Keratinocyte (primary cell): Measurements from ENCODE around the gene YWHAE.

Source experiments
- CTCF ChIP-seq, 3 experiments: IDR thresholded peaks in 1 of 3; conservative IDR thresholded peaks in 1 of 3; optimal IDR thresholded peaks in 1 of 3; 2 replicates in 2 of 3; 3 replicates in 1 of 3; pipeline versions ENCODE3 to v1.5.1; 2011; ENCODE audit warnings: low read length in 3 of 3, mild to moderate bottlenecking in 3 of 3, moderate library complexity in 2 of 3, control low read depth in 1 of 3, inconsistent platforms in 1 of 3; ENCODE audit not compliant: insufficient read depth in 2 of 3; ENCODE audit errors: extremely low read depth in 1 of 3
- EZH2 ChIP-seq: IDR thresholded peaks from one replicate; pipeline ENCODE4 v1.6.1; 2012; ENCODE audit warnings: inconsistent platforms, mild to moderate bottlenecking, low read length, moderate library complexity

GRCh38 chr17:1420981-1421380 is 21.0 kb upstream of the YWHAE start:
- TF ChIP-seq CTCF (optimal IDR thresholded peaks at IDR 0.05 in 1 of 3, IDR thresholded peaks at IDR 0.05 in 1 of 3, conservative IDR thresholded peaks at IDR 0.05 in 1 of 3; ENCODE audit: extremely low read depth in 1 of 3, insufficient read depth in 2 of 3, low read length in 3 of 3) (no peak), EZH2 (no peak)
